HepG2 (cell line): ENCODE data around the gene SLC29A3. TPM values are rescaled to one million over a fixed set of nuclear protein-coding genes. Genes with fewer than 3 reads are reported as not detected.

Experiments
- ATAC-seq: fragments of 200-7000 bp; cut with Tn5 transposase; 3 replicates; pipeline ENCODE4 v1.9.1; 2020; ENCODE audit warnings: mild to moderate bottlenecking, moderate library complexity
- BruUV-seq: library from RNA; stranded (reverse); fragments of 400-500 nt; replicated peaks from 2 replicates; lab custom pipeline; 2021; lab: Mats Ljungman, UMichigan
- CTCF ChIA-PET: fragments of 300-600 bp; formaldehyde crosslinking; extraction: SDS; loops from one replicate; lab custom pipeline; 2021; ENCODE audit warnings: low total read pairs, inconsistent platforms, low intra/inter-chr PET ratio; lab: Yijun Ruan, JAX
- POLR2A ChIA-PET: fragments of 350-600 bp; sonication (Branson Sonifier 250); formaldehyde crosslinking; loops from one replicate; lab custom pipeline; 2020; ENCODE audit warnings: antibody characterized with exemption, inconsistent platforms; lab: Yijun Ruan, JAX
- DNase-seq: peaks from one replicate; pipeline ENCODE4 v3.0.0-alpha.2; 2015; ENCODE audit warnings: low spot score
- FAIRE-seq: peaks from 3 replicates; lab custom pipeline; 2011; peaks lifted over from hg19 to GRCh38; lab: Jason Lieb, UNC
- H2AFZ ChIP-seq: one replicate; pipeline ENCODE4 v1.6.1; 2011; ENCODE audit warnings: low read length, inconsistent platforms
- H3K27ac ChIP-seq: fragments of 300-600 bp; 3 replicates; pipeline ENCODE4 v1.8.0; 2011; ENCODE audit warnings: mixed run types, mild to moderate bottlenecking, mixed read lengths, low read length, inconsistent platforms; ENCODE audit not compliant: insufficient read depth; ENCODE audit errors: extremely low read length
- H3K27me3 ChIP-seq, 2 experiments: fragments of 200-600 bp in 1 of 2; 2 replicates in 1 of 2; 3 replicates in 1 of 2; pipeline versions ENCODE4 v1.6.0 to v1.8.0; 2011; ENCODE audit warnings: low read length in 2 of 2, mild to moderate bottlenecking in 2 of 2, moderate library complexity in 2 of 2, inconsistent platforms in 1 of 2; ENCODE audit not compliant: insufficient read depth in 2 of 2, control insufficient read depth in 1 of 2
- H3K36me3 ChIP-seq, 2 experiments: fragments of 200-600 bp in 1 of 2; replicated peaks in 1 of 2; 2 replicates in 1 of 2; 3 replicates in 1 of 2; pipeline versions ENCODE4 v1.5.1 to v1.8.0; 2011; ENCODE audit warnings: low read length in 2 of 2, inconsistent platforms in 1 of 2; ENCODE audit not compliant: insufficient read depth in 2 of 2, control insufficient read depth in 1 of 2
- H3K4me1 ChIP-seq: 2 replicates; pipeline ENCODE4 v1.5.1; 2012; ENCODE audit warnings: low read length, inconsistent platforms; ENCODE audit not compliant: insufficient read depth
- H3K4me2 ChIP-seq: 2 replicates; pipeline ENCODE4 v1.6.0; 2011; ENCODE audit warnings: low read depth, low read length, inconsistent platforms
- H3K4me3 ChIP-seq, 3 experiments: fragments of 200-600 bp in 1 of 3; sonication (generic), shearing (Covaris generic) in 1 of 3; replicated peaks in 1 of 3; 2 replicates each; pipeline ENCODE4 v1.5.1; 2011 to 2016; ENCODE audit warnings: low read length in 3 of 3, inconsistent platforms in 2 of 3, low read depth in 2 of 3, mild to moderate bottlenecking in 2 of 3, control low read depth in 1 of 3, mixed read lengths in 1 of 3; ENCODE audit not compliant: insufficient read depth in 1 of 3
- H3K79me2 ChIP-seq: one replicate; pipeline ENCODE4 v1.6.1; 2011; ENCODE audit warnings: low read length, inconsistent platforms; ENCODE audit not compliant: insufficient read depth
- H3K9ac ChIP-seq: 2 replicates; pipeline ENCODE4 v1.6.0; 2011; ENCODE audit warnings: mild to moderate bottlenecking, low read depth, low read length, inconsistent platforms; ENCODE audit not compliant: insufficient read depth
- H3K9me3 ChIP-seq: 2 replicates; pipeline ENCODE4 v1.5.1; 2012; ENCODE audit warnings: mild to moderate bottlenecking, low read length
- H4K20me1 ChIP-seq: 2 replicates; pipeline ENCODE4 v1.6.0; 2011; ENCODE audit warnings: inconsistent platforms, mild to moderate bottlenecking, low read length, moderate library complexity; ENCODE audit not compliant: insufficient read depth
- HNF4A ChIP-seq: sonication (generic); formaldehyde crosslinking; IDR thresholded peaks from 2 replicates; pipeline ENCODE4 v1.4.0; 2020; ENCODE audit warnings: missing genetic modification reagents
- MTF1 ChIP-seq: sonication (generic); formaldehyde crosslinking; IDR thresholded peaks from 2 replicates; pipeline ENCODE4 v1.5.0; 2020; ENCODE audit warnings: missing genetic modification reagents
- NFYC ChIP-seq: IDR thresholded peaks from 2 replicates; pipeline ENCODE4 v1.6.1; 2016; ENCODE audit warnings: missing genetic modification reagents, missing compliant biosample characterization
- PTBP1 ChIP-seq: fragments of 200-400 bp; formaldehyde crosslinking; IDR thresholded peaks from 2 replicates; pipeline ENCODE4 v1.6.1; 2018; ENCODE audit warnings: low read length, low read depth; ENCODE audit not compliant: poor library complexity, severe bottlenecking
- TBX2 ChIP-seq: sonication (generic); formaldehyde crosslinking; IDR thresholded peaks from 2 replicates; pipeline ENCODE4 v1.5.0; 2020; ENCODE audit warnings: missing genetic modification reagents, mild to moderate bottlenecking, borderline replicate concordance
- ZFP36L1 ChIP-seq: sonication (generic); formaldehyde crosslinking; IDR thresholded peaks from 2 replicates; pipeline ENCODE4 v1.8.0; 2022; ENCODE audit warnings: mild to moderate bottlenecking, missing genetic modification reagents, moderate library complexity
- ZNF629 ChIP-seq: sonication (generic); formaldehyde crosslinking; conservative IDR thresholded peaks from 2 replicates; pipeline ENCODE4 v1.5.0; 2020; ENCODE audit warnings: missing genetic modification reagents
- ZNF652 ChIP-seq: IDR thresholded peaks from 2 replicates; pipeline ENCODE4 v1.6.1; 2016; ENCODE audit warnings: low read depth, borderline replicate concordance
- WGBS: methylation state at CpG from one replicate; pipeline ENCODE4 v1.1.6; 2017; ENCODE audit warnings: low lambda C conversion rate; 5-methylcytosine and 5-hydroxymethylcytosine counted together
- in situ Hi-C: cut with HindIII; loops from 2 replicates; pipeline ENCODE4 v1.10.0; 2017; ENCODE audit warnings: low pct_unique_long_range_greater_than_20kb; ENCODE audit not compliant: extremely low pct_ligation_motif_present
- intact Hi-C: fragments of 100-400 bp; cut with micrococcal nuclease; formaldehyde crosslinking; loops from one replicate; pipeline ENCODE4 v1.10.0; 2022; ENCODE audit not compliant: unreplicated experiment
- polyA plus RNA-seq, 8 experiments: library from polyadenylated mRNA; depleted of rRNA in 3 of 8; stranded (reverse) in 7 of 8; unstranded in 1 of 8; fragments of >200 nt; fragmentation: Illumina TruSeq in 4 of 8; extraction: Trizol in 4 of 8; gene quantifications; 2 replicates each; pipeline versions ENCODE4 v1.2.1 to v1.2.3, GENCODE V29; 2011 to 2016; ENCODE audit warnings: low read depth in 4 of 8, missing spikeins in 1 of 8, mixed read lengths in 1 of 8; ENCODE audit not compliant: insufficient read depth in 1 of 8
- total RNA-seq, 5 experiments: library from RNA; depleted of rRNA; stranded (reverse); fragments of >200 nt; fragmentation: Illumina TruSeq; extraction: Trizol; gene quantifications; 2 replicates each; pipeline ENCODE4 v1.2.3, GENCODE V29; 2016; ENCODE audit warnings: low read depth in 1 of 5
- TF ChIP-seq, protein P1 (sequence below): IDR thresholded peaks from 2 replicates; pipeline ENCODE4 v1.6.1; 2016; ENCODE audit warnings: missing biosample characterization, missing genetic modification reagents, low read depth
- TF ChIP-seq, protein P2 (sequence below): sonication (generic); formaldehyde crosslinking; IDR thresholded peaks from 2 replicates; pipeline ENCODE4 v1.9.0; 2021; ENCODE audit warnings: missing genetic modification reagents, mild to moderate bottlenecking, borderline replicate concordance
- TF ChIP-seq, protein P3 (sequence below): sonication (generic); formaldehyde crosslinking; IDR thresholded peaks from 2 replicates; pipeline ENCODE4 v1.4.0; 2020; ENCODE audit warnings: missing genetic modification reagents; ENCODE audit errors: not compliant biosample characterization
- TF ChIP-seq, protein P4 (sequence below): IDR thresholded peaks from 2 replicates; pipeline ENCODE4 v1.6.1; 2016; ENCODE audit warnings: missing compliant biosample characterization, missing genetic modification reagents, borderline replicate concordance

SLC29A3 gene
- total and polyA plus RNA-seq, 2 of the 13 experiments (the other 11 are each of a cell fraction or from before 2014, with no cell fraction given): 8.6 to 11.8 TPM

DNA sequence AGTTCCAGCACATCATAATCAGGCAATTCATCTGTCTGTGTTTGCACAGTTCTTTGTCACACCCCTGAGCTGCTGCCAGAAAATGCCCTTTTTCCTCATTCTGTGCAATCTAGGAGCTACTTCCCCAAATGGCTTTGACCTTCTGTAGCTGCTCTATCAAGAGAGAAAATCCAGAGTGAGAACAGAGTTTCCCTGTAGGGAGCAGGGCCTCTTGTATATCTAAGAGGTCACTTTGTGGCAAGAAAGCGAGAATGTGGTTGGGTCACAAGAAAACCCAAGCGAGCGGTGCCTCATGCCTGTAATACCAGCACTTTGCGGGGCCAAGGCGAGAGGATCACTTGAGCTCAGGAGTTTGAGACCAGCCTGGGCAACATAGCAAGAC is 24.3 kb downstream of the SLC29A3 start:
- Histone ChIP-seq H3K27me3 (no peaks in the 10 kb centered on the region), H3K9ac (0 out of 2 replicates have a peak overlapping the region, but pooled peaks have one; percentile 13), H3K27ac (peak overlapping the region; percentile 92), H3K36me3 (peaks cover 0 to 8% of the 10 kb centered on the region in 2 experiments; a peak in 3 of 5 replicates), H2AFZ (no peak overlapping the region), H3K4me3 (no peak overlapping the region), H3K4me2 (peak overlapping the region; percentile 18; the same call in 1 of the 2 replicates), H3K4me1 (peaks cover 100% of the 10 kb centered on the region), H3K79me2 (peaks cover 4% of the 10 kb centered on the region), H3K9me3 (no peaks in the 10 kb centered on the region), H4K20me1 (no peaks in the 10 kb centered on the region)
- 66% methylated on average over 5 of the region's 5 CpGs for WGBS
- CTCF ChIA-PET: no interaction called here
- ATAC-seq: peak; percentile 7; the same call in 2 of the 3 replicates
- peak; percentile 74 for DNase-seq
- intact Hi-C loops: no loop called here
- FAIRE-seq: no peak
- no TSS peak for BruUV-seq
- in situ Hi-C loops: loop anchor here (25.0 kb wide), 1 partner anchor 694 kb away; no protein-coding TSS in a partner anchor
- POLR2A ChIA-PET: interaction anchor here (0.6 to 16.7 kb wide), 5 partner anchors 10 to 1212 kb away, joined by 3 to 210 read pairs (median 14); partner anchors contain the start of gene SLC29A3
- TF ChIP-seq HNF4A (CRISPR knock-in tag) (peak; percentile 12; the same call in 1 of the 2 replicates), ZNF629 (CRISPR knock-in tag) (no peak), MTF1 (CRISPR knock-in tag) (no peak), PTBP1 (no peak), ZFP36L1 (CRISPR knock-in tag) (no peak), ZNF652 (CRISPR knock-in tag) (no peak), NFYC (CRISPR knock-in tag) (no peak), TBX2 (peak; percentile 92)
- TF ChIP-seq, protein P1, sequence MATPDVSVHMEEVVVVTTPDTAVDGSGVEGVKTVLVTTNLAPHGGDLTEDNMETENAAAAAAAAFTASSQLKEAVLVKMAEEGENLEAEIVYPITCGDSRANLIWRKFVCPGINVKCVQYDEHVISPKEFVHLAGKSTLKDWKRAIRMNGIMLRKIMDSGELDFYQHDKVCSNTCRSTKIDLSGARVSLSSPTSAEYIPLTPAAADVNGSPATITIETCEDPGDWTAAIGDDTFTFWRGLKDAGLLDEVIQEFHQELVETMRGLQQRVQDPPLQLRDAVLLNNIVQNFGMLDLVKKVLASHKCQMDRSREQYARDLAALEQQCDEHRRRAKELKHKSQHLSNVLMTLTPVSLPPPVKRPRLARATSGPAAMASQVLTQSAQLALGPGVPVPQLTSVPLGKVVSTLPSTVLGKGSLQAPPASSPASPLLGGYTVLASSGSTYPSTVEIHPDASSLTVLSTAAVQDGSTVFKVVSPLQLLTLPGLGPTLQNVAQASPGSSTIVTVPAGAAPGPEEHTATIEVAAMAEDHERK (CRISPR knock-in tag): no peak
- TF ChIP-seq, protein P2, sequence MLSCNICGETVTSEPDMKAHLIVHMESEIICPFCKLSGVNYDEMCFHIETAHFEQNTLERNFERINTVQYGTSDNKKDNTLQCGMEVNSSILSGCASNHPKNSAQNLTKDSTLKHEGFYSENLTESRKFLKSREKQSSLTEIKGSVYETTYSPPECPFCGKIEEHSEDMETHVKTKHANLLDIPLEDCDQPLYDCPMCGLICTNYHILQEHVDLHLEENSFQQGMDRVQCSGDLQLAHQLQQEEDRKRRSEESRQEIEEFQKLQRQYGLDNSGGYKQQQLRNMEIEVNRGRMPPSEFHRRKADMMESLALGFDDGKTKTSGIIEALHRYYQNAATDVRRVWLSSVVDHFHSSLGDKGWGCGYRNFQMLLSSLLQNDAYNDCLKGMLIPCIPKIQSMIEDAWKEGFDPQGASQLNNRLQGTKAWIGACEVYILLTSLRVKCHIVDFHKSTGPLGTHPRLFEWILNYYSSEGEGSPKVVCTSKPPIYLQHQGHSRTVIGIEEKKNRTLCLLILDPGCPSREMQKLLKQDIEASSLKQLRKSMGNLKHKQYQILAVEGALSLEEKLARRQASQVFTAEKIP: no peak
- TF ChIP-seq, protein P3, sequence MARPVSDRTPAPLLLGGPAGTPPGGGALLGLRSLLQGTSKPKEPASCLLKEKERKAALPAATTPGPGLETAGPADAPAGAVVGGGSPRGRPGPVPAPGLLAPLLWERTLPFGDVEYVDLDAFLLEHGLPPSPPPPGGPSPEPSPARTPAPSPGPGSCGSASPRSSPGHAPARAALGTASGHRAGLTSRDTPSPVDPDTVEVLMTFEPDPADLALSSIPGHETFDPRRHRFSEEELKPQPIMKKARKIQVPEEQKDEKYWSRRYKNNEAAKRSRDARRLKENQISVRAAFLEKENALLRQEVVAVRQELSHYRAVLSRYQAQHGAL (CRISPR knock-in tag): no peak
- TF ChIP-seq, protein P4, sequence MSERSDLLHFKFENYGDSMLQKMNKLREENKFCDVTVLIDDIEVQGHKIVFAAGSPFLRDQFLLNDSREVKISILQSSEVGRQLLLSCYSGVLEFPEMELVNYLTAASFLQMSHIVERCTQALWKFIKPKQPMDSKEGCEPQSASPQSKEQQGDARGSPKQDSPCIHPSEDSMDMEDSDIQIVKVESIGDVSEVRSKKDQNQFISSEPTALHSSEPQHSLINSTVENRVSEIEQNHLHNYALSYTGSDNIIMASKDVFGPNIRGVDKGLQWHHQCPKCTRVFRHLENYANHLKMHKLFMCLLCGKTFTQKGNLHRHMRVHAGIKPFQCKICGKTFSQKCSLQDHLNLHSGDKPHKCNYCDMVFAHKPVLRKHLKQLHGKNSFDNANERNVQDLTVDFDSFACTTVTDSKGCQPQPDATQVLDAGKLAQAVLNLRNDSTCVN: peak; percentile 50; the same call in 1 of the 2 replicates
